H1 (cell line): ENCODE results near the gene CACNA1F. TPM values are rescaled to one million over a fixed set of nuclear protein-coding genes. Genes with fewer than 3 reads are reported as not detected.

ENCODE experiments used
- ASH2L ChIP-seq: fragments of 200-600, 300-600 bp; sonication (generic); IDR thresholded peaks from one replicate; pipeline ENCODE4 v1.7.1; 2017; ENCODE audit warnings: low read length
- CBX5 ChIP-seq: fragments of 300-800, 300-1000 bp; sonication (generic); IDR thresholded peaks from 2 replicates; pipeline ENCODE4 v1.7.1; 2016; ENCODE audit warnings: antibody characterized with exemption, low read length, low read depth
- CBX8 ChIP-seq: fragments of 300-800, 300-1000 bp; sonication (generic); IDR thresholded peaks from 2 replicates; pipeline ENCODE4 v1.7.1; 2016; ENCODE audit warnings: low read depth, low read length, borderline replicate concordance
- CEBPB ChIP-seq: IDR thresholded peaks from 2 replicates; pipeline ENCODE4 v1.6.1; 2012; ENCODE audit warnings: low read depth, low read length
- KDM1A ChIP-seq: fragments of 200-600, 300-600 bp; sonication (generic); IDR thresholded peaks from 2 replicates; pipeline ENCODE4 v1.7.1; 2016; ENCODE audit warnings: mild to moderate bottlenecking, low read length, borderline replicate concordance
- RFX5 ChIP-seq: IDR thresholded peaks from 2 replicates; pipeline ENCODE4 v1.6.1; 2011; ENCODE audit warnings: low read depth, low read length, improper control_type of control experiment, borderline replicate concordance
- RNF2 ChIP-seq: fragments of 200-900, 300-1000 bp; sonication (generic); IDR thresholded peaks from 2 replicates; pipeline ENCODE4 v1.7.1; 2016; ENCODE audit warnings: borderline replicate concordance, low read depth, mild to moderate bottlenecking, antibody characterized with exemption, low read length; ENCODE audit not compliant: poor library complexity, severe bottlenecking; ENCODE audit errors: missing control alignments
- SP1 ChIP-seq: IDR thresholded peaks from 2 replicates; pipeline ENCODE4 v1.6.1; 2011; ENCODE audit warnings: low read depth, low read length
- SP2 ChIP-seq: IDR thresholded peaks from 2 replicates; pipeline ENCODE4 v1.6.1; 2012; ENCODE audit warnings: mild to moderate bottlenecking, low read length, inconsistent platforms
- TEAD4 ChIP-seq: IDR thresholded peaks from 2 replicates; pipeline ENCODE4 v1.6.1; 2012; ENCODE audit warnings: low read depth, low read length, inconsistent platforms, mixed read lengths
- polyA plus RNA-seq, 7 experiments: library from polyadenylated mRNA; depleted of rRNA in 3 of 7; stranded (reverse) in 5 of 7; unstranded in 2 of 7; fragments of >200 nt in 5 of 7; fragments of 200-250 nt in 2 of 7; gene quantifications; 1 replicate in 5 of 7; 2 replicates in 1 of 7; 4 replicates in 1 of 7; pipeline versions ENCODE4 v1.2.1 to v1.2.3, GENCODE V29; 2011 to 2013; ENCODE audit warnings: missing spikeins in 2 of 7, mixed read lengths in 2 of 7
- total RNA-seq: library from RNA; stranded (reverse); fragmentation: NEBNext Ultra II Directional; extraction: Animal tissue kit (Norgen Biotek cat#: 25700); gene quantifications from 2 replicates; pipeline ENCODE4 v1.2.1, GENCODE V29; 2021

The CACNA1F gene
- total and polyA plus RNA-seq, 2 of the 8 experiments (the other 6 are each of a cell fraction or from before 2014, with no cell fraction given): 0.59 to 0.84 TPM

GRCh38 chrX:49272421-49272820, 39.3 kb upstream of the CACNA1F start (continued):
- TF ChIP-seq RFX5 (no peak), TEAD4 (no peak), CEBPB (no peak), SP2 (no peak), CBX5 (no peak), RNF2 (no peak), CBX8 (no peak), KDM1A (no peak), SP1 (no peak), ASH2L (no peak)
